ENCODE results near the gene RCVRN.

- TF ChIP-seq, protein P1, sequence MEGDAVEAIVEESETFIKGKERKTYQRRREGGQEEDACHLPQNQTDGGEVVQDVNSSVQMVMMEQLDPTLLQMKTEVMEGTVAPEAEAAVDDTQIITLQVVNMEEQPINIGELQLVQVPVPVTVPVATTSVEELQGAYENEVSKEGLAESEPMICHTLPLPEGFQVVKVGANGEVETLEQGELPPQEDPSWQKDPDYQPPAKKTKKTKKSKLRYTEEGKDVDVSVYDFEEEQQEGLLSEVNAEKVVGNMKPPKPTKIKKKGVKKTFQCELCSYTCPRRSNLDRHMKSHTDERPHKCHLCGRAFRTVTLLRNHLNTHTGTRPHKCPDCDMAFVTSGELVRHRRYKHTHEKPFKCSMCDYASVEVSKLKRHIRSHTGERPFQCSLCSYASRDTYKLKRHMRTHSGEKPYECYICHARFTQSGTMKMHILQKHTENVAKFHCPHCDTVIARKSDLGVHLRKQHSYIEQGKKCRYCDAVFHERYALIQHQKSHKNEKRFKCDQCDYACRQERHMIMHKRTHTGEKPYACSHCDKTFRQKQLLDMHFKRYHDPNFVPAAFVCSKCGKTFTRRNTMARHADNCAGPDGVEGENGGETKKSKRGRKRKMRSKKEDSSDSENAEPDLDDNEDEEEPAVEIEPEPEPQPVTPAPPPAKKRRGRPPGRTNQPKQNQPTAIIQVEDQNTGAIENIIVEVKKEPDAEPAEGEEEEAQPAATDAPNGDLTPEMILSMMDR (IDR thresholded peaks at IDR 0.05): no peak
- no peak for TF ChIP-seq POLR2AphosphoS5 (IDR thresholded peaks at IDR 0.05)
Measured at GRCh38 chr17:9878356-9878755, 26.7 kb downstream of the RCVRN start.
